SU-DHL-6 (cell line): Measurements from ENCODE around the gene HNRNPH3.

ENCODE experiments used
- CTCF ChIP-seq: fragments of 200-600 bp; sonication (generic); IDR thresholded peaks from one replicate; pipeline ENCODE4 v1.5.1; 2017; ENCODE audit warnings: antibody characterized with exemption, mild to moderate bottlenecking, low read length, moderate library complexity; ENCODE audit not compliant: insufficient read depth, poor library complexity, severe bottlenecking
- EZH2phosphoT487 ChIP-seq: fragments of 200-600 bp; sonication (generic), shearing (Covaris generic); conservative IDR thresholded peaks from 2 replicates; pipeline ENCODE4 v1.6.1; 2018; ENCODE audit warnings: mild to moderate bottlenecking, antibody characterized with exemption, low read length, moderate library complexity, mixed read lengths

- TF ChIP-seq CTCF (no peak), EZH2phosphoT487 (no peak)
Observed at GRCh38 chr10:68284062-68285001, 47.5 kb upstream of the HNRNPH3 start.
